ENCODE results near the gene MPRIP. TPM values are rescaled to one million over a fixed set of nuclear protein-coding genes. Genes with fewer than 3 reads are reported as not detected.

The MPRIP gene
- total RNA-seq, 4 donors from 2014 or later, result 61.5 to 407 (median 103) TPM

- intact Hi-C loops (cut with DNase I; ENCODE audit: low total_unique reads), result no loop called here
- Histone ChIP-seq H3K4me3 (no peak overlapping the region), H3K4me1 (no peaks in the 10 kb centered on the region), H3K36me3 (no peaks in the 10 kb centered on the region), H3K27me3 (no peaks in the 10 kb centered on the region), H3K27ac (no peak overlapping the region), H3K9me3 (no peaks in the 10 kb centered on the region)
- DNase-seq, result no peak
- no peak for TF ChIP-seq CTCF (IDR thresholded peaks at IDR 0.05)
- no peak for TF ChIP-seq POLR2A (IDR thresholded peaks at IDR 0.05)
Measured at GRCh38 chr17:17159571-17159970, 117.3 kb downstream of the MPRIP start.

GRCh38 chr17:17161121-17161520 is 118.9 kb downstream of the MPRIP start:
- no peaks in the 10 kb centered on the region for H3K9me3 ChIP-seq
- intact Hi-C loops (cut with DNase I; ENCODE audit: low total_unique reads), result no loop called here
- no peak overlapping the region for H3K27ac ChIP-seq
- no peaks in the 10 kb centered on the region for H3K4me1 ChIP-seq
- no peak overlapping the region for H3K4me3 ChIP-seq
- no peak for TF ChIP-seq POLR2A (IDR thresholded peaks at IDR 0.05)
- no peak for TF ChIP-seq CTCF (IDR thresholded peaks at IDR 0.05)
- H3K27me3 ChIP-seq, result no peaks in the 10 kb centered on the region
- no peak for DNase-seq
- H3K36me3 ChIP-seq, result no peaks in the 10 kb centered on the region

GRCh38 chr17:17161759-17162158 is 119.5 kb downstream of the MPRIP start:
- intact Hi-C loops (cut with DNase I; ENCODE audit: low total_unique reads), result no loop called here
- no peak for TF ChIP-seq POLR2A (IDR thresholded peaks at IDR 0.05)
- TF ChIP-seq CTCF (IDR thresholded peaks at IDR 0.05), result no peak
- H3K36me3 ChIP-seq, result no peaks in the 10 kb centered on the region

GRCh38 chr17:17164156-17164555 is 121.9 kb downstream of the MPRIP start:
- TF ChIP-seq CTCF (IDR thresholded peaks at IDR 0.05), result no peak
- no peak for TF ChIP-seq POLR2A (IDR thresholded peaks at IDR 0.05)
- no peaks in the 10 kb centered on the region for H3K4me1 ChIP-seq
- H3K4me3 ChIP-seq, result no peak overlapping the region
- no peak overlapping the region for H3K27ac ChIP-seq
- DNase-seq, result no peak
- no peaks in the 10 kb centered on the region for H3K9me3 ChIP-seq
- H3K27me3 ChIP-seq, result no peaks in the 10 kb centered on the region
- no peaks in the 10 kb centered on the region for H3K36me3 ChIP-seq
- intact Hi-C loops (cut with DNase I; ENCODE audit: low total_unique reads), result no loop called here

More at GRCh38 chr17:17161759-17162158, 119.5 kb downstream of the MPRIP start:
- no peak for DNase-seq
- H3K27me3 ChIP-seq, result no peaks in the 10 kb centered on the region
- H3K4me3 ChIP-seq, result no peak overlapping the region
- H3K27ac ChIP-seq, result no peak overlapping the region
- no peaks in the 10 kb centered on the region for H3K4me1 ChIP-seq
- H3K9me3 ChIP-seq, result no peaks in the 10 kb centered on the region

- intact Hi-C loops (cut with DNase I; ENCODE audit: low total_unique reads), result no loop called here
- Histone ChIP-seq H3K27ac (no peak overlapping the region), H3K9me3 (no peaks in the 10 kb centered on the region), H3K4me1 (no peaks in the 10 kb centered on the region), H3K4me3 (no peak overlapping the region), H3K36me3 (no peaks in the 10 kb centered on the region), H3K27me3 (no peaks in the 10 kb centered on the region)
- DNase-seq, result no peak
- TF ChIP-seq CTCF (IDR thresholded peaks at IDR 0.05) (no peak), POLR2A (IDR thresholded peaks at IDR 0.05) (no peak)
Measured at GRCh38 chr17:17164676-17165075, 122.4 kb downstream of the MPRIP start.
